Transverse colon (tissue), 4 donors: ENCODE results near the gene TMEM239. TPM values are rescaled to one million over a fixed set of nuclear protein-coding genes. Genes with fewer than 3 reads are reported as not detected.
"Not testable (repeated sequence)": the region's sequence is repeated elsewhere in the genome, so short reads cannot be mapped to it uniquely, and the experiment has no call there.

Experiments
- DNase-seq: peaks from one replicate; pipeline ENCODE4 v3.0.0-alpha.2; 2019
- H3K27ac ChIP-seq, 4 donors: fragments of 200-600 bp; sonication (generic); 2 replicates each; pipeline ENCODE4 v1.5.1; 2016 to 2018; ENCODE audit warnings: inconsistent platforms in 4 of 4
- H3K27me3 ChIP-seq: fragments of 200-600 bp; sonication (generic); 2 replicates; pipeline ENCODE4 v1.5.1; 2017; ENCODE audit warnings: inconsistent platforms
- H3K36me3 ChIP-seq, 4 donors: fragments of 200-600 bp; sonication (generic); 2 replicates each; pipeline ENCODE4 v1.5.1; 2017 to 2019; ENCODE audit warnings: inconsistent platforms in 4 of 4
- H3K4me1 ChIP-seq, 4 donors: fragments of 200-600 bp; sonication (generic); 2 replicates each; pipeline ENCODE4 v1.5.1; 2017 to 2020; ENCODE audit warnings: inconsistent platforms in 4 of 4
- H3K4me3 ChIP-seq, 4 donors: fragments of 200-600 bp; sonication (generic); 1 replicate in 1 of 4; 2 replicates in 3 of 4; pipeline versions ENCODE4 v1.5.1 to v1.6.1; 2017 to 2019; ENCODE audit warnings: inconsistent platforms in 4 of 4
- H3K9me3 ChIP-seq, 2 donors: fragments of 200-600 bp; sonication (generic); 2 replicates each; pipeline ENCODE4 v1.5.1; 2017 to 2019; ENCODE audit warnings: inconsistent platforms in 2 of 2
- CTCF ChIP-seq, 5 experiments: fragments of 200-600 bp in 3 of 5; fragments of 450-650 bp in 2 of 5; sonication (generic) in 3 of 5; IDR thresholded peaks; 1 replicate in 2 of 5; 2 replicates in 3 of 5; pipeline ENCODE4 v1.5.1; 2016 to 2017; ENCODE audit warnings: antibody characterized with exemption in 5 of 5, inconsistent platforms in 3 of 5, mild to moderate bottlenecking in 2 of 5, moderate library complexity in 1 of 5
- EP300 ChIP-seq: sonication (generic); formaldehyde crosslinking; IDR thresholded peaks from one replicate; pipeline ENCODE4 v1.6.1; 2017; ENCODE audit warnings: antibody characterized with exemption, low read depth
- POLR2A ChIP-seq: fragments of 450-650 bp; IDR thresholded peaks from one replicate; pipeline ENCODE4 v1.6.1; 2016; ENCODE audit warnings: antibody characterized with exemption, mild to moderate bottlenecking, moderate library complexity
- POLR2AphosphoS5 ChIP-seq, 3 donors: sonication (generic); formaldehyde crosslinking; IDR thresholded peaks; one replicate each; pipeline ENCODE4 v1.6.1; 2016; ENCODE audit warnings: antibody characterized with exemption in 3 of 3
- WGBS, 2 donors: methylation state at CpG; one replicate each; pipeline ENCODE4 v1.1.5; 2018; ENCODE audit warnings: low coverage in 1 of 2; 5-methylcytosine and 5-hydroxymethylcytosine counted together
- in situ Hi-C, 4 donors: fragments of 200-750 bp; cut with MboI; loops; one replicate each; pipeline versions ENCODE4 v1.15.0 to v1.15.1; 2017; ENCODE audit warnings: low sequenced_read_pairs in 3 of 4, low pct_ligation_motif_present in 1 of 4, low pct_unique_long_range_greater_than_20kb in 1 of 4
- intact Hi-C: fragments of 100-400 bp; cut with DNase I; formaldehyde crosslinking; loops from one replicate; pipeline ENCODE4 v1.15.1; 2023; ENCODE audit warnings: low total_unique reads
- total RNA-seq, 4 donors: library from RNA; depleted of rRNA; stranded (reverse); fragments of >200 nt; gene quantifications; one replicate each; pipeline ENCODE4 v1.1.0, GENCODE V29; 2016

Gene TMEM239
- total RNA-seq = not detected

- intact Hi-C loops = no loop called here
Measured at GRCh38 chr20:2816030-2816582, at the start of gene TMEM239. Gene TMEM239 (plus strand): TSS chr20:2816364. CDS start chr20:2816555, 191 bp downstream.

GRCh38 chr20:2767768-2768631 lies 48.2 kb upstream of the TMEM239 start:
- intact Hi-C loops (no loop called here), in situ Hi-C loops (no loop called here)
- H3K4me3 ChIP-seq = no peak overlapping the region
- TF ChIP-seq POLR2AphosphoS5 (IDR thresholded peaks at IDR 0.05) = no peak
- no peak for TF ChIP-seq EP300
- TF ChIP-seq POLR2A = no peak
- TF ChIP-seq CTCF (IDR thresholded peaks at IDR 0.05) = no peak
- peaks cover 52% of the 10 kb centered on the region for H3K27me3 ChIP-seq
- no peaks in the 10 kb centered on the region for H3K9me3 ChIP-seq
- H3K36me3 ChIP-seq = no peaks in the 10 kb centered on the region
- WGBS, 2 donors = 31 to 43% methylated on average over 1 to 15 of the region's 15 CpGs
- DNase-seq = no peak
- H3K27ac ChIP-seq = no peak overlapping the region
- peaks cover 0 to 5% (median 1%) of the 10 kb centered on the region in 4 donors for H3K4me1 ChIP-seq

More at GRCh38 chr20:2816030-2816582, at the start of gene TMEM239:
- Histone ChIP-seq H3K4me1 (peaks cover 0 to 7% (median 2%) of the 10 kb centered on the region in 4 donors), H3K36me3 (no peaks in the 10 kb centered on the region), H3K27ac (no peak within 1 kb of the TSS), H3K4me3 (no peak within 1 kb of the TSS), H3K9me3 (peaks cover 0 to 11% of the 10 kb centered on the region in 2 donors), H3K27me3 (peaks cover 48% of the 10 kb centered on the region)
- in situ Hi-C loops = no loop called here
- WGBS, 2 donors = 69% methylated on average over 10 of the region's 10 CpGs; no CpG with 5 or more reads in 1 of the 2 donors
- no peak for TF ChIP-seq POLR2AphosphoS5 (IDR thresholded peaks at IDR 0.05)
- no peak for TF ChIP-seq EP300
- TF ChIP-seq CTCF (IDR thresholded peaks at IDR 0.05) = no peak
- no peak for TF ChIP-seq POLR2A
- no peak for DNase-seq

GRCh38 chr20:2768632-2769015 lies 47.5 kb upstream of the TMEM239 start:
- Histone ChIP-seq H3K9me3 (no peaks in the 10 kb centered on the region), H3K4me3 (no peak overlapping the region), H3K36me3 (no peaks in the 10 kb centered on the region), H3K4me1 (peaks cover 0 to 5% (median 1%) of the 10 kb centered on the region in 4 donors), H3K27ac (no peak overlapping the region), H3K27me3 (peaks cover 52% of the 10 kb centered on the region)
- in situ Hi-C loops (no loop called here), intact Hi-C loops (no loop called here)
- no peak for DNase-seq
- 67 to 71% methylated on average over 1 to 5 of the region's 5 CpGs for WGBS, 2 donors
- TF ChIP-seq CTCF (IDR thresholded peaks at IDR 0.05) = no peak
- TF ChIP-seq POLR2A = no peak
- TF ChIP-seq POLR2AphosphoS5 (IDR thresholded peaks at IDR 0.05) = no peak
- no peak for TF ChIP-seq EP300

- DNase-seq, H3K36me3 ChIP-seq, intact Hi-C loops, H3K4me3 ChIP-seq, H3K4me1 ChIP-seq, H3K9me3 ChIP-seq, in situ Hi-C loops, H3K27ac ChIP-seq: not testable (repeated sequence)
- WGBS, 2 donors = 90% methylated on average over 12 of the region's 12 CpGs; no CpG with 5 or more reads in 1 of the 2 donors
- peaks cover 45% of the 10 kb centered on the region for H3K27me3 ChIP-seq
Measured at GRCh38 chr20:2770091-2770490, 46.1 kb upstream of the TMEM239 start.
